WTC11 (cell line): ENCODE results near the gene CDKL5. TPM values are rescaled to one million over a fixed set of nuclear protein-coding genes. Genes with fewer than 3 reads are reported as not detected.

Experiments
- ATAC-seq: fragments of 200-7000 bp; cut with Tn5 transposase; 2 replicates; pipeline ENCODE4 v1.10.0; 2021; ENCODE audit warnings: mild to moderate bottlenecking, moderate library complexity
- CTCF ChIA-PET: fragments of 300-600 bp; sonication (Branson Sonifier 250); formaldehyde crosslinking; loops from one replicate; lab custom pipeline; 2021; ENCODE audit warnings: antibody characterized with exemption; lab: Charles Lee
- POLR2A ChIA-PET: fragments of 350-600 bp; sonication (Branson Sonifier 250); formaldehyde crosslinking; loops from one replicate; lab custom pipeline; 2021; ENCODE audit warnings: antibody characterized with exemption; lab: Charles Lee
- DNase-seq: peaks from one replicate; pipeline ENCODE4 v3.0.0; 2021; ENCODE audit warnings: low spot score
- H3K27ac Mint-ChIP-seq: 2 replicates; pipeline ENCODE4 v1.8.0; 2021; ENCODE audit warnings: mixed read lengths
- H3K27me3 Mint-ChIP-seq: 2 replicates; pipeline ENCODE4 v1.8.0; 2021; ENCODE audit warnings: low read depth, mild to moderate bottlenecking, moderate library complexity, mixed read lengths
- H3K36me3 Mint-ChIP-seq: 2 replicates; pipeline ENCODE4 v1.8.0; 2021; ENCODE audit warnings: mixed read lengths
- H3K4me1 Mint-ChIP-seq: 2 replicates; pipeline ENCODE4 v1.8.0; 2022; ENCODE audit warnings: mixed read lengths
- H3K4me3 Mint-ChIP-seq: 2 replicates; pipeline ENCODE4 v1.8.0; 2021; ENCODE audit warnings: mild to moderate bottlenecking, moderate library complexity, mixed read lengths
- H3K9me3 Mint-ChIP-seq: 2 replicates; pipeline ENCODE4 v1.8.0; 2021; ENCODE audit warnings: mixed read lengths
- FOXK1 ChIP-seq: sonication (generic); formaldehyde crosslinking; IDR thresholded peaks from 2 replicates; pipeline ENCODE4 v1.8.0; 2022; ENCODE audit warnings: mild to moderate bottlenecking, moderate library complexity, missing genetic modification reagents
- GRHL2 ChIP-seq: fragments of 250-450 bp; sonication (Bioruptor Pico); IDR thresholded peaks from 2 replicates; pipeline ENCODE4 v1.8.0; 2022; ENCODE audit warnings: mild to moderate bottlenecking, moderate library complexity; ENCODE audit not compliant: insufficient replicate concordance, severe bottlenecking
- NFYB ChIP-seq: sonication (generic); formaldehyde crosslinking; conservative IDR thresholded peaks from 2 replicates; pipeline ENCODE4 v1.8.0; 2022; ENCODE audit warnings: low read depth, missing genetic modification reagents
- OVOL2 ChIP-seq: fragments of 250-450 bp; sonication (Bioruptor Pico); IDR thresholded peaks from 2 replicates; pipeline ENCODE4 v1.9.0; 2021; ENCODE audit warnings: mild to moderate bottlenecking, borderline replicate concordance
- RELA ChIP-seq: sonication (generic); formaldehyde crosslinking; IDR thresholded peaks from 2 replicates; pipeline ENCODE4 v1.8.1; 2022; ENCODE audit warnings: missing genetic modification reagents, mild to moderate bottlenecking, borderline replicate concordance
- ZBTB21 ChIP-seq: sonication (generic); formaldehyde crosslinking; IDR thresholded peaks from 2 replicates; pipeline ENCODE4 v1.8.1; 2023; ENCODE audit warnings: mild to moderate bottlenecking, missing genetic modification reagents, borderline replicate concordance
- ZNF281 ChIP-seq: sonication (generic); formaldehyde crosslinking; IDR thresholded peaks from 2 replicates; pipeline ENCODE4 v1.8.0; 2023; ENCODE audit warnings: mild to moderate bottlenecking, missing genetic modification reagents
- ZNF416 ChIP-seq: fragments of 250-450 bp; sonication (Bioruptor Pico); IDR thresholded peaks from 2 replicates; pipeline ENCODE4 v1.9.0; 2021; ENCODE audit warnings: mild to moderate bottlenecking, inconsistent platforms
- total RNA-seq: library from RNA; stranded (reverse); gene quantifications from 3 replicates; pipeline ENCODE4 v1.2.3, GENCODE V29; 2021
- TF ChIP-seq, protein P1 (sequence below): fragments of 200-600 bp; IDR thresholded peaks from 2 replicates; pipeline ENCODE4 v1.8.0; 2022; ENCODE audit warnings: antibody characterized with exemption
- TF ChIP-seq, protein P2 (sequence below): sonication (generic); formaldehyde crosslinking; IDR thresholded peaks from 2 replicates; pipeline ENCODE4 v1.8.1; 2022; ENCODE audit warnings: missing genetic modification reagents, borderline replicate concordance
- TF ChIP-seq, protein P3 (sequence below): sonication (generic); formaldehyde crosslinking; IDR thresholded peaks from 2 replicates; pipeline ENCODE4 v1.8.1; 2023; ENCODE audit warnings: mild to moderate bottlenecking, missing genetic modification reagents, moderate library complexity

The CDKL5 gene
- total RNA-seq, 1 experiment from 2014 or later: 13.6 TPM

DNA sequence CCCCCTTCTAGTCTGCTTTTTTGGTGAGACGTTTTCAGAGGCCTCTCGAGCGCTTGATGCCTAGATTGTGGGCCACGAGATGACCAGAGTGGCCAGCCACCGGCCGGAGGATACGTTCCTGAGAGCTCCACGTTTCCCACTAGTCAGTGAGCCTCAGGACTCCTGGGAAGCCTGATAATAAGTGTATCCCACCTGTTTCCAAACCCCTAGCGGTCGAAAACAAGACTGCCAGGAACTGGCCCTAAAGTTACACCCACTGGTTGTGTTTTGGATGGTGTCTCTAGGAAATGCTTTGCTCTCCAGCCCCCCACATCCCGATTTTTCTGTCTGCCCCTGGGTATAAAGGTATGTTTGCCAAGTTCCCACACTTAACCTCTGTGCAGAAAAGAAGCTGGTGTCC, 251.1 kb downstream of the CDKL5 start (continued):
- TF ChIP-seq ZNF281 (CRISPR knock-in tag): no peak
- no peak for TF ChIP-seq ZBTB21 (CRISPR knock-in tag)
- TF ChIP-seq OVOL2 (CRISPR knock-in tag): no peak
- TF ChIP-seq RELA (CRISPR knock-in tag): no peak

- TF ChIP-seq FOXK1: no peak
- TF ChIP-seq, all 79 proteins: peak for 0
- Mint-ChIP-seq H3K9me3 (no peaks in the 10 kb centered on the region), H3K4me1 (peaks cover 11% of the 10 kb centered on the region), H3K36me3 (no peaks in the 10 kb centered on the region), H3K27me3 (no peaks in the 10 kb centered on the region), H3K4me3 (no peak overlapping the region), H3K27ac (no peak overlapping the region)
- POLR2A ChIA-PET: interaction anchor here (1.4 kb wide), 1 partner anchor 253 kb away, joined by 3 read pairs; no protein-coding TSS in a partner anchor
- DNase-seq (no peak), ATAC-seq (no peak)
- CTCF ChIA-PET: interaction anchor here (0.6 to 1.7 kb wide), 6 partner anchors 176 to 657 kb away, joined by 3 to 13 read pairs (median 4); partner anchors contain the start of gene CDKL5
Observed at GRCh38 chrX:18677161-18677869, 251.9 kb downstream of the CDKL5 start.

- Mint-ChIP-seq H3K36me3 (no peaks in the 10 kb centered on the region), H3K4me3 (no peak overlapping the region)
- TF ChIP-seq, protein P1, sequence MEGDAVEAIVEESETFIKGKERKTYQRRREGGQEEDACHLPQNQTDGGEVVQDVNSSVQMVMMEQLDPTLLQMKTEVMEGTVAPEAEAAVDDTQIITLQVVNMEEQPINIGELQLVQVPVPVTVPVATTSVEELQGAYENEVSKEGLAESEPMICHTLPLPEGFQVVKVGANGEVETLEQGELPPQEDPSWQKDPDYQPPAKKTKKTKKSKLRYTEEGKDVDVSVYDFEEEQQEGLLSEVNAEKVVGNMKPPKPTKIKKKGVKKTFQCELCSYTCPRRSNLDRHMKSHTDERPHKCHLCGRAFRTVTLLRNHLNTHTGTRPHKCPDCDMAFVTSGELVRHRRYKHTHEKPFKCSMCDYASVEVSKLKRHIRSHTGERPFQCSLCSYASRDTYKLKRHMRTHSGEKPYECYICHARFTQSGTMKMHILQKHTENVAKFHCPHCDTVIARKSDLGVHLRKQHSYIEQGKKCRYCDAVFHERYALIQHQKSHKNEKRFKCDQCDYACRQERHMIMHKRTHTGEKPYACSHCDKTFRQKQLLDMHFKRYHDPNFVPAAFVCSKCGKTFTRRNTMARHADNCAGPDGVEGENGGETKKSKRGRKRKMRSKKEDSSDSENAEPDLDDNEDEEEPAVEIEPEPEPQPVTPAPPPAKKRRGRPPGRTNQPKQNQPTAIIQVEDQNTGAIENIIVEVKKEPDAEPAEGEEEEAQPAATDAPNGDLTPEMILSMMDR: no peak
- TF ChIP-seq, protein P2, sequence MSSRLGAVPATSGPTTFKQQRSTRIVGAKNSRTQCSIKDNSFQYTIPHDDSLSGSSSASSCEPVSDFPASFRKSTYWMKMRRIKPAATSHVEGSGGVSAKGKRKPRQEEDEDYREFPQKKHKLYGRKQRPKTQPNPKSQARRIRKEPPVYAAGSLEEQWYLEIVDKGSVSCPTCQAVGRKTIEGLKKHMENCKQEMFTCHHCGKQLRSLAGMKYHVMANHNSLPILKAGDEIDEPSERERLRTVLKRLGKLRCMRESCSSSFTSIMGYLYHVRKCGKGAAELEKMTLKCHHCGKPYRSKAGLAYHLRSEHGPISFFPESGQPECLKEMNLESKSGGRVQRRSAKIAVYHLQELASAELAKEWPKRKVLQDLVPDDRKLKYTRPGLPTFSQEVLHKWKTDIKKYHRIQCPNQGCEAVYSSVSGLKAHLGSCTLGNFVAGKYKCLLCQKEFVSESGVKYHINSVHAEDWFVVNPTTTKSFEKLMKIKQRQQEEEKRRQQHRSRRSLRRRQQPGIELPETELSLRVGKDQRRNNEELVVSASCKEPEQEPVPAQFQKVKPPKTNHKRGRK (CRISPR knock-in tag): no peak
- TF ChIP-seq, protein P3, sequence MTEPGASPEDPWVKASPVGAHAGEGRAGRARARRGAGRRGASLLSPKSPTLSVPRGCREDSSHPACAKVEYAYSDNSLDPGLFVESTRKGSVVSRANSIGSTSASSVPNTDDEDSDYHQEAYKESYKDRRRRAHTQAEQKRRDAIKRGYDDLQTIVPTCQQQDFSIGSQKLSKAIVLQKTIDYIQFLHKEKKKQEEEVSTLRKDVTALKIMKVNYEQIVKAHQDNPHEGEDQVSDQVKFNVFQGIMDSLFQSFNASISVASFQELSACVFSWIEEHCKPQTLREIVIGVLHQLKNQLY (CRISPR knock-in tag): no peak
- TF ChIP-seq NFYB (CRISPR knock-in tag) (no peak), GRHL2 (CRISPR knock-in tag) (no peak), ZNF281 (CRISPR knock-in tag) (no peak), ZNF416 (no peak)
- TF ChIP-seq, all 79 proteins: peak for 0
- ChIA-PET POLR2A (no interaction called here), CTCF (no interaction called here)
- Mint-ChIP-seq H3K9me3 (no peaks in the 10 kb centered on the region), H3K27me3 (no peaks in the 10 kb centered on the region), H3K4me1 (peaks cover 8% of the 10 kb centered on the region), H3K27ac (no peak overlapping the region)
- no peak for ATAC-seq
- no peak for DNase-seq
Observed at GRCh38 chrX:18681996-18682395, 256.6 kb downstream of the CDKL5 start.
